ENCODE measurements around the gene UTF1.

UTF1 gene

GRCh38 chr10:133230044-133230361, at the start of gene UTF1:
UTF1 (plus strand) TSS chr10:133230217; CDS start chr10:133230289, 72 bp downstream.
- H3K4me3 ChIP-seq = peak within 1 kb of the TSS in 1 of 7 experiments; percentile 8
- H3K27ac ChIP-seq = no peak within 1 kb of the TSS

GRCh38 chr10:133180965-133181639, 48.9 kb upstream of the UTF1 start:
- H3K4me3 ChIP-seq = no peak overlapping the region

GRCh38 chr10:133182190-133182589, 47.8 kb upstream of the UTF1 start:
- Histone ChIP-seq H3K27ac (no peak overlapping the region), H3K4me3 (no peak overlapping the region)

More at GRCh38 chr10:133180965-133181639, 48.9 kb upstream of the UTF1 start:
- no peak overlapping the region for H3K27ac ChIP-seq

- H3K27ac ChIP-seq = no peak overlapping the region
These were observed 47.0 kb upstream of the UTF1 start for GRCh38 chr10:133182791-133183645.

GRCh38 chr10:133183646-133184378, 46.2 kb upstream of the UTF1 start:
- Histone ChIP-seq H3K4me3 (no peak overlapping the region), H3K27ac (no peak overlapping the region)

More at GRCh38 chr10:133182791-133183645, 47.0 kb upstream of the UTF1 start:
- no peak overlapping the region for H3K4me3 ChIP-seq

GRCh38 chr10:133184591-133185244, 45.3 kb upstream of the UTF1 start:
- no peak overlapping the region for H3K27ac ChIP-seq
- no peak overlapping the region for H3K4me3 ChIP-seq

GRCh38 chr10:133185421-133185820, 44.6 kb upstream of the UTF1 start:
- Histone ChIP-seq H3K4me3 (no peak overlapping the region), H3K27ac (no peak overlapping the region)

GRCh38 chr10:133185916-133186315, 44.1 kb upstream of the UTF1 start:
- no peak overlapping the region for H3K27ac ChIP-seq

GRCh38 chr10:133186416-133187090, 43.5 kb upstream of the UTF1 start:
- no peak overlapping the region for H3K27ac ChIP-seq
- no peak overlapping the region for H3K4me3 ChIP-seq

More at GRCh38 chr10:133185916-133186315, 44.1 kb upstream of the UTF1 start:
- no peak overlapping the region for H3K4me3 ChIP-seq

GRCh38 chr10:133187091-133187905, 42.7 kb upstream of the UTF1 start:
- Histone ChIP-seq H3K4me3 (no peak overlapping the region), H3K27ac (no peak overlapping the region)

GRCh38 chr10:133187906-133188681, 41.9 kb upstream of the UTF1 start:
- Histone ChIP-seq H3K27ac (no peak overlapping the region), H3K4me3 (no peak overlapping the region)

- H3K4me3 ChIP-seq = no peak overlapping the region
- no peak overlapping the region for H3K27ac ChIP-seq
These were observed 40.8 kb upstream of the UTF1 start for GRCh38 chr10:133189256-133189655.

GRCh38 chr10:133189726-133190125, 40.3 kb upstream of the UTF1 start:
- Histone ChIP-seq H3K27ac (no peak overlapping the region), H3K4me3 (no peak overlapping the region)

- H3K27ac ChIP-seq = no peak overlapping the region
- H3K4me3 ChIP-seq = no peak overlapping the region
These were observed 39.8 kb upstream of the UTF1 start for GRCh38 chr10:133190225-133190624.

- Histone ChIP-seq H3K4me3 (no peak overlapping the region), H3K27ac (no peak overlapping the region)
These were observed 38.4 kb upstream of the UTF1 start for GRCh38 chr10:133191651-133192050.

- H3K27ac ChIP-seq = no peak overlapping the region
These were observed 35.9 kb upstream of the UTF1 start for GRCh38 chr10:133194151-133194550.

GRCh38 chr10:133195096-133195495, 34.9 kb upstream of the UTF1 start:
- Histone ChIP-seq H3K27ac (no peak overlapping the region), H3K4me3 (no peak overlapping the region)

More at GRCh38 chr10:133194151-133194550, 35.9 kb upstream of the UTF1 start:
- no peak overlapping the region for H3K4me3 ChIP-seq

- Histone ChIP-seq H3K4me3 (no peak overlapping the region), H3K27ac (no peak overlapping the region)
These were observed 34.4 kb upstream of the UTF1 start for GRCh38 chr10:133195611-133196010.
